WTC11 (cell line): Measurements from ENCODE around the gene CILP2. TPM values are rescaled to one million over a fixed set of nuclear protein-coding genes. Genes with fewer than 3 reads are reported as not detected.

Source experiments
- ATAC-seq: fragments of 200-7000 bp; cut with Tn5 transposase; 2 replicates; pipeline ENCODE4 v1.10.0; 2021; ENCODE audit warnings: mild to moderate bottlenecking, moderate library complexity
- CTCF ChIA-PET: fragments of 300-600 bp; sonication (Branson Sonifier 250); formaldehyde crosslinking; loops from one replicate; lab custom pipeline; 2021; ENCODE audit warnings: antibody characterized with exemption; lab: Charles Lee
- POLR2A ChIA-PET: fragments of 350-600 bp; sonication (Branson Sonifier 250); formaldehyde crosslinking; loops from one replicate; lab custom pipeline; 2021; ENCODE audit warnings: antibody characterized with exemption; lab: Charles Lee
- DNase-seq: peaks from one replicate; pipeline ENCODE4 v3.0.0; 2021; ENCODE audit warnings: low spot score
- H3K27ac Mint-ChIP-seq: 2 replicates; pipeline ENCODE4 v1.8.0; 2021; ENCODE audit warnings: mixed read lengths
- H3K27me3 Mint-ChIP-seq: 2 replicates; pipeline ENCODE4 v1.8.0; 2021; ENCODE audit warnings: low read depth, mild to moderate bottlenecking, moderate library complexity, mixed read lengths
- H3K36me3 Mint-ChIP-seq: 2 replicates; pipeline ENCODE4 v1.8.0; 2021; ENCODE audit warnings: mixed read lengths
- H3K4me1 Mint-ChIP-seq: 2 replicates; pipeline ENCODE4 v1.8.0; 2022; ENCODE audit warnings: mixed read lengths
- H3K4me3 Mint-ChIP-seq: 2 replicates; pipeline ENCODE4 v1.8.0; 2021; ENCODE audit warnings: mild to moderate bottlenecking, moderate library complexity, mixed read lengths
- H3K9me3 Mint-ChIP-seq: 2 replicates; pipeline ENCODE4 v1.8.0; 2021; ENCODE audit warnings: mixed read lengths
- CREB1 ChIP-seq: sonication (generic); formaldehyde crosslinking; IDR thresholded peaks from 2 replicates; pipeline ENCODE4 v1.8.0; 2023; ENCODE audit warnings: mild to moderate bottlenecking, missing genetic modification reagents
- EMX1 ChIP-seq: fragments of 250-450 bp; sonication (Bioruptor Pico); IDR thresholded peaks from 2 replicates; pipeline ENCODE4 v1.8.0; 2021; ENCODE audit warnings: mild to moderate bottlenecking
- GABPB1 ChIP-seq: sonication (generic); formaldehyde crosslinking; IDR thresholded peaks from 2 replicates; pipeline ENCODE4 v1.8.1; 2023; ENCODE audit warnings: mild to moderate bottlenecking, missing genetic modification reagents
- GTF2I ChIP-seq: fragments of 250-450 bp; sonication (Bioruptor Pico); conservative IDR thresholded peaks from 2 replicates; pipeline ENCODE4 v1.4.0; 2021; ENCODE audit warnings: mild to moderate bottlenecking
- JAZF1 ChIP-seq: fragments of 250-450 bp; sonication (Bioruptor Pico); IDR thresholded peaks from 2 replicates; pipeline ENCODE4 v1.9.0; 2021; ENCODE audit warnings: moderate library complexity, mild to moderate bottlenecking, inconsistent platforms
- MYBL2 ChIP-seq: sonication (generic); formaldehyde crosslinking; IDR thresholded peaks from 2 replicates; pipeline ENCODE4 v1.8.1; 2023; ENCODE audit warnings: mild to moderate bottlenecking, moderate library complexity, missing genetic modification reagents
- NR1H2 ChIP-seq: sonication (generic); formaldehyde crosslinking; IDR thresholded peaks from 2 replicates; pipeline ENCODE4 v1.9.0; 2021; ENCODE audit warnings: mild to moderate bottlenecking, moderate library complexity, missing genetic modification reagents
- SOX15 ChIP-seq: fragments of 250-450 bp; sonication (Bioruptor Pico); IDR thresholded peaks from 2 replicates; pipeline ENCODE4 v1.9.0; 2021; ENCODE audit warnings: mild to moderate bottlenecking
- TP53 ChIP-seq: sonication (generic); formaldehyde crosslinking; IDR thresholded peaks from 2 replicates; pipeline ENCODE4 v1.8.1; 2023; ENCODE audit warnings: mild to moderate bottlenecking, missing genetic modification reagents
- total RNA-seq: library from RNA; stranded (reverse); gene quantifications from 3 replicates; pipeline ENCODE4 v1.2.3, GENCODE V29; 2021
- TF ChIP-seq, protein P1 (sequence below): fragments of 250-450 bp; sonication (Bioruptor Pico); IDR thresholded peaks from 2 replicates; pipeline ENCODE4 v1.9.0; 2021; ENCODE audit warnings: moderate library complexity, mild to moderate bottlenecking, inconsistent platforms, borderline replicate concordance
- TF ChIP-seq, protein P2 (sequence below): sonication (generic); formaldehyde crosslinking; IDR thresholded peaks from 2 replicates; pipeline ENCODE4 v1.8.1; 2022; ENCODE audit warnings: mild to moderate bottlenecking, moderate library complexity, missing genetic modification reagents
- TF ChIP-seq, protein P3 (sequence below): sonication (generic); formaldehyde crosslinking; IDR thresholded peaks from 2 replicates; pipeline ENCODE4 v1.8.0; 2023; ENCODE audit warnings: missing genetic modification reagents, mild to moderate bottlenecking, borderline replicate concordance
- TF ChIP-seq, protein P4 (sequence below): sonication (generic); formaldehyde crosslinking; IDR thresholded peaks from 2 replicates; pipeline ENCODE4 v1.8.1; 2023; ENCODE audit warnings: mild to moderate bottlenecking, missing genetic modification reagents, moderate library complexity
- TF ChIP-seq, protein P5 (sequence below): fragments of 250-450 bp; sonication (Bioruptor Pico); IDR thresholded peaks from 2 replicates; pipeline ENCODE4 v1.9.0; 2021; ENCODE audit warnings: mild to moderate bottlenecking
- TF ChIP-seq, protein P6 (sequence below): fragments of 250-450 bp; sonication (Bioruptor Pico); IDR thresholded peaks from 2 replicates; pipeline ENCODE4 v1.9.0; 2021; ENCODE audit warnings: mild to moderate bottlenecking
- TF ChIP-seq, protein P7 (sequence below): sonication (generic); formaldehyde crosslinking; IDR thresholded peaks from 2 replicates; pipeline ENCODE4 v1.8.0; 2022; ENCODE audit warnings: missing genetic modification reagents
- TF ChIP-seq, protein P8 (sequence below): fragments of 250-450 bp; sonication (Bioruptor Pico); IDR thresholded peaks from 2 replicates; pipeline ENCODE4 v1.9.0; 2021; ENCODE audit warnings: mild to moderate bottlenecking, borderline replicate concordance

CILP2 gene
- total RNA-seq, 1 experiment from 2014 or later, result 7.9 TPM

DNA sequence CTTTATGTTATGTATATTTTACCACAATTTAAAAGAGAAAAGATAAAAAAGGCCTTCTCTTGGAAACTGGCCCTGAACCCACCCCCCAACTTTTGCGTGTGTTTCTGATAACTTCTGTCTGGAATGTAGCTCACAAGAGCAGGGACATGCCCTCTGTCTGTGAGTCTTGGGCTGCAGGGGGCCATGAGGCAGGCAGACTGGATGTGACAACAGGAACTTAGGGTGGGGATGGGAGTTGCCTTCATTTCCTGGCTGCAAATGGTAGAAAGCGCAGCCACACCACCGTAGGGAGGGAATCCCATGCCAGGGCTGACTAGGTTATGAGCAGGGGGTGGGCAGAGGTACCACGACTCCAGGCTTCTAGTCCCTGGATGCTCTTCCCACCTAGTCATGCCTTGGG, 21.9 kb downstream of the CILP2 start (continued):
- no peak for TF ChIP-seq GABPB1 (CRISPR knock-in tag)
- TF ChIP-seq, protein P1, sequence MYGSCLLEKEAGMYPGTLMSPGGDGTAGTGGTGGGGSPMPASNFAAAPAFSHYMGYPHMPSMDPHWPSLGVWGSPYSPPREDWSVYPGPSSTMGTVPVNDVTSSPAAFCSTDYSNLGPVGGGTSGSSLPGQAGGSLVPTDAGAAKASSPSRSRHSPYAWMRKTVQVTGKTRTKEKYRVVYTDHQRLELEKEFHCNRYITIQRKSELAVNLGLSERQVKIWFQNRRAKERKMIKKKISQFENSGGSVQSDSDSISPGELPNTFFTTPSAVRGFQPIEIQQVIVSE (CRISPR knock-in tag), result no peak
- no peak for TF ChIP-seq JAZF1 (CRISPR knock-in tag)
- TF ChIP-seq, protein P2, sequence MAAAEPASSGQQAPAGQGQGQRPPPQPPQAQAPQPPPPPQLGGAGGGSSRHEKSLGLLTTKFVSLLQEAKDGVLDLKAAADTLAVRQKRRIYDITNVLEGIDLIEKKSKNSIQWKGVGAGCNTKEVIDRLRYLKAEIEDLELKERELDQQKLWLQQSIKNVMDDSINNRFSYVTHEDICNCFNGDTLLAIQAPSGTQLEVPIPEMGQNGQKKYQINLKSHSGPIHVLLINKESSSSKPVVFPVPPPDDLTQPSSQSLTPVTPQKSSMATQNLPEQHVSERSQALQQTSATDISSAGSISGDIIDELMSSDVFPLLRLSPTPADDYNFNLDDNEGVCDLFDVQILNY (CRISPR knock-in tag), result no peak
- TF ChIP-seq, protein P3, sequence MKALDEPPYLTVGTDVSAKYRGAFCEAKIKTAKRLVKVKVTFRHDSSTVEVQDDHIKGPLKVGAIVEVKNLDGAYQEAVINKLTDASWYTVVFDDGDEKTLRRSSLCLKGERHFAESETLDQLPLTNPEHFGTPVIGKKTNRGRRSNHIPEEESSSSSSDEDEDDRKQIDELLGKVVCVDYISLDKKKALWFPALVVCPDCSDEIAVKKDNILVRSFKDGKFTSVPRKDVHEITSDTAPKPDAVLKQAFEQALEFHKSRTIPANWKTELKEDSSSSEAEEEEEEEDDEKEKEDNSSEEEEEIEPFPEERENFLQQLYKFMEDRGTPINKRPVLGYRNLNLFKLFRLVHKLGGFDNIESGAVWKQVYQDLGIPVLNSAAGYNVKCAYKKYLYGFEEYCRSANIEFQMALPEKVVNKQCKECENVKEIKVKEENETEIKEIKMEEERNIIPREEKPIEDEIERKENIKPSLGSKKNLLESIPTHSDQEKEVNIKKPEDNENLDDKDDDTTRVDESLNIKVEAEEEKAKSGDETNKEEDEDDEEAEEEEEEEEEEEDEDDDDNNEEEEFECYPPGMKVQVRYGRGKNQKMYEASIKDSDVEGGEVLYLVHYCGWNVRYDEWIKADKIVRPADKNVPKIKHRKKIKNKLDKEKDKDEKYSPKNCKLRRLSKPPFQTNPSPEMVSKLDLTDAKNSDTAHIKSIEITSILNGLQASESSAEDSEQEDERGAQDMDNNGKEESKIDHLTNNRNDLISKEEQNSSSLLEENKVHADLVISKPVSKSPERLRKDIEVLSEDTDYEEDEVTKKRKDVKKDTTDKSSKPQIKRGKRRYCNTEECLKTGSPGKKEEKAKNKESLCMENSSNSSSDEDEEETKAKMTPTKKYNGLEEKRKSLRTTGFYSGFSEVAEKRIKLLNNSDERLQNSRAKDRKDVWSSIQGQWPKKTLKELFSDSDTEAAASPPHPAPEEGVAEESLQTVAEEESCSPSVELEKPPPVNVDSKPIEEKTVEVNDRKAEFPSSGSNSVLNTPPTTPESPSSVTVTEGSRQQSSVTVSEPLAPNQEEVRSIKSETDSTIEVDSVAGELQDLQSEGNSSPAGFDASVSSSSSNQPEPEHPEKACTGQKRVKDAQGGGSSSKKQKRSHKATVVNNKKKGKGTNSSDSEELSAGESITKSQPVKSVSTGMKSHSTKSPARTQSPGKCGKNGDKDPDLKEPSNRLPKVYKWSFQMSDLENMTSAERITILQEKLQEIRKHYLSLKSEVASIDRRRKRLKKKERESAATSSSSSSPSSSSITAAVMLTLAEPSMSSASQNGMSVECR (CRISPR knock-in tag), result no peak
- TF ChIP-seq SOX15 (CRISPR knock-in tag), result no peak
- TF ChIP-seq, protein P4, sequence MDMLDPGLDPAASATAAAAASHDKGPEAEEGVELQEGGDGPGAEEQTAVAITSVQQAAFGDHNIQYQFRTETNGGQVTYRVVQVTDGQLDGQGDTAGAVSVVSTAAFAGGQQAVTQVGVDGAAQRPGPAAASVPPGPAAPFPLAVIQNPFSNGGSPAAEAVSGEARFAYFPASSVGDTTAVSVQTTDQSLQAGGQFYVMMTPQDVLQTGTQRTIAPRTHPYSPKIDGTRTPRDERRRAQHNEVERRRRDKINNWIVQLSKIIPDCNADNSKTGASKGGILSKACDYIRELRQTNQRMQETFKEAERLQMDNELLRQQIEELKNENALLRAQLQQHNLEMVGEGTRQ (CRISPR knock-in tag), result no peak
- TF ChIP-seq TP53, result no peak
- TF ChIP-seq, protein P5, sequence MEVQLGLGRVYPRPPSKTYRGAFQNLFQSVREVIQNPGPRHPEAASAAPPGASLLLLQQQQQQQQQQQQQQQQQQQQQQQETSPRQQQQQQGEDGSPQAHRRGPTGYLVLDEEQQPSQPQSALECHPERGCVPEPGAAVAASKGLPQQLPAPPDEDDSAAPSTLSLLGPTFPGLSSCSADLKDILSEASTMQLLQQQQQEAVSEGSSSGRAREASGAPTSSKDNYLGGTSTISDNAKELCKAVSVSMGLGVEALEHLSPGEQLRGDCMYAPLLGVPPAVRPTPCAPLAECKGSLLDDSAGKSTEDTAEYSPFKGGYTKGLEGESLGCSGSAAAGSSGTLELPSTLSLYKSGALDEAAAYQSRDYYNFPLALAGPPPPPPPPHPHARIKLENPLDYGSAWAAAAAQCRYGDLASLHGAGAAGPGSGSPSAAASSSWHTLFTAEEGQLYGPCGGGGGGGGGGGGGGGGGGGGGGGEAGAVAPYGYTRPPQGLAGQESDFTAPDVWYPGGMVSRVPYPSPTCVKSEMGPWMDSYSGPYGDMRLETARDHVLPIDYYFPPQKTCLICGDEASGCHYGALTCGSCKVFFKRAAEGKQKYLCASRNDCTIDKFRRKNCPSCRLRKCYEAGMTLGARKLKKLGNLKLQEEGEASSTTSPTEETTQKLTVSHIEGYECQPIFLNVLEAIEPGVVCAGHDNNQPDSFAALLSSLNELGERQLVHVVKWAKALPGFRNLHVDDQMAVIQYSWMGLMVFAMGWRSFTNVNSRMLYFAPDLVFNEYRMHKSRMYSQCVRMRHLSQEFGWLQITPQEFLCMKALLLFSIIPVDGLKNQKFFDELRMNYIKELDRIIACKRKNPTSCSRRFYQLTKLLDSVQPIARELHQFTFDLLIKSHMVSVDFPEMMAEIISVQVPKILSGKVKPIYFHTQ (CRISPR knock-in tag), result no peak
- no peak for TF ChIP-seq MYBL2 (CRISPR knock-in tag)
- TF ChIP-seq, protein P6, sequence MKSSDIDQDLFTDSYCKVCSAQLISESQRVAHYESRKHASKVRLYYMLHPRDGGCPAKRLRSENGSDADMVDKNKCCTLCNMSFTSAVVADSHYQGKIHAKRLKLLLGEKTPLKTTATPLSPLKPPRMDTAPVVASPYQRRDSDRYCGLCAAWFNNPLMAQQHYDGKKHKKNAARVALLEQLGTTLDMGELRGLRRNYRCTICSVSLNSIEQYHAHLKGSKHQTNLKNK (CRISPR knock-in tag), result no peak
- TF ChIP-seq GTF2I (CRISPR knock-in tag), result no peak
- no peak for TF ChIP-seq EMX1 (CRISPR knock-in tag)

DNA sequence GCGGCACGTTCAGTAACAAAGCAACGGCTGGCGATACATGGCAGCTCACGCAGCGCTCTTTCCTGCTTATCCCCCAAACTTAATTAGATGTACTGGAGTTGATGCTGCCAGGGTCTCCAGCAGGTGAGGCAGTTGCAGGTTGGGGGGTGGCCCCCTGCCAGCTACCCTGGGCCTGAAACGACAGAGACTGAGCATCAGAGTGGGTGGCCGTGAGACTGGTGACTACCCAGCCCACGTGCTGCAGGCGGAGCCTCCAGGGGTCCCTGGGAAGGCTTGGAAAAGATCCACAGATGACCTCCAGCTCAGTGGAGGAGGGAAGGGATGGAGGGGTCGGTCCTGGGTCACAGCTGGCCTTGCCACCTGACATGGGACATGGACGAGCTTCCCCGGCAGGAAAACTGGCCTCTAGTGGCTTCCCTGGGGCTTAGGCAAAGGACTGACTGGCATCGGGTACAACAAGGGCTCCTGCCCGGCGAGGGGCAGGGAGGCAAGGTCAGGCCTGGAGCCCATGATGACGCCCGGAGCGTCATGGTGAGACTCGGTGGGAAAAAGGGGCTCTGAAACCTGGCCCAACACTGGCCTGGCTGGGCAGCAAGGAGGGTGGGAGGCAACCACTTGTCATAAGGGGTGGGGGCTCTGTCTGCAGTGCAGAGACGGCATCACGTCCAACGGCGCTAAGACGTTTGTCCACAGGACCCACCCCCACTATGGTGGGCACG, 24.0 kb downstream of the CILP2 start:
- DNase-seq (no peak), ATAC-seq (no peak)
- ChIA-PET POLR2A (no interaction called here), CTCF (interaction anchor here (1.0 to 3.5 kb wide), 6 partner anchors 8 to 58 kb away, joined by 3 to 18 read pairs (median 7); no protein-coding TSS in a partner anchor)
- Mint-ChIP-seq H3K27ac (no peak overlapping the region), H3K4me1 (peaks cover 10% of the 10 kb centered on the region), H3K27me3 (no peaks in the 10 kb centered on the region), H3K4me3 (no peak overlapping the region), H3K9me3 (peaks cover 4% of the 10 kb centered on the region; the same call in 1 of the 2 replicates), H3K36me3 (peaks cover 5% of the 10 kb centered on the region)
- TF ChIP-seq CREB1 (CRISPR knock-in tag), result no peak
- TF ChIP-seq, protein P7, sequence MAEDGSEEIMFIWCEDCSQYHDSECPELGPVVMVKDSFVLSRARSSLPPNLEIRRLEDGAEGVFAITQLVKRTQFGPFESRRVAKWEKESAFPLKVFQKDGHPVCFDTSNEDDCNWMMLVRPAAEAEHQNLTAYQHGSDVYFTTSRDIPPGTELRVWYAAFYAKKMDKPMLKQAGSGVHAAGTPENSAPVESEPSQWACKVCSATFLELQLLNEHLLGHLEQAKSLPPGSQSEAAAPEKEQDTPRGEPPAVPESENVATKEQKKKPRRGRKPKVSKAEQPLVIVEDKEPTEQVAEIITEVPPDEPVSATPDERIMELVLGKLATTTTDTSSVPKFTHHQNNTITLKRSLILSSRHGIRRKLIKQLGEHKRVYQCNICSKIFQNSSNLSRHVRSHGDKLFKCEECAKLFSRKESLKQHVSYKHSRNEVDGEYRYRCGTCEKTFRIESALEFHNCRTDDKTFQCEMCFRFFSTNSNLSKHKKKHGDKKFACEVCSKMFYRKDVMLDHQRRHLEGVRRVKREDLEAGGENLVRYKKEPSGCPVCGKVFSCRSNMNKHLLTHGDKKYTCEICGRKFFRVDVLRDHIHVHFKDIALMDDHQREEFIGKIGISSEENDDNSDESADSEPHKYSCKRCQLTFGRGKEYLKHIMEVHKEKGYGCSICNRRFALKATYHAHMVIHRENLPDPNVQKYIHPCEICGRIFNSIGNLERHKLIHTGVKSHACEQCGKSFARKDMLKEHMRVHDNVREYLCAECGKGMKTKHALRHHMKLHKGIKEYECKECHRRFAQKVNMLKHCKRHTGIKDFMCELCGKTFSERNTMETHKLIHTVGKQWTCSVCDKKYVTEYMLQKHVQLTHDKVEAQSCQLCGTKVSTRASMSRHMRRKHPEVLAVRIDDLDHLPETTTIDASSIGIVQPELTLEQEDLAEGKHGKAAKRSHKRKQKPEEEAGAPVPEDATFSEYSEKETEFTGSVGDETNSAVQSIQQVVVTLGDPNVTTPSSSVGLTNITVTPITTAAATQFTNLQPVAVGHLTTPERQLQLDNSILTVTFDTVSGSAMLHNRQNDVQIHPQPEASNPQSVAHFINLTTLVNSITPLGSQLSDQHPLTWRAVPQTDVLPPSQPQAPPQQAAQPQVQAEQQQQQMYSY (CRISPR knock-in tag), result no peak
- no peak for TF ChIP-seq MYBL2 (CRISPR knock-in tag)
- no peak for TF ChIP-seq NR1H2 (CRISPR knock-in tag)
- TF ChIP-seq, protein P8, sequence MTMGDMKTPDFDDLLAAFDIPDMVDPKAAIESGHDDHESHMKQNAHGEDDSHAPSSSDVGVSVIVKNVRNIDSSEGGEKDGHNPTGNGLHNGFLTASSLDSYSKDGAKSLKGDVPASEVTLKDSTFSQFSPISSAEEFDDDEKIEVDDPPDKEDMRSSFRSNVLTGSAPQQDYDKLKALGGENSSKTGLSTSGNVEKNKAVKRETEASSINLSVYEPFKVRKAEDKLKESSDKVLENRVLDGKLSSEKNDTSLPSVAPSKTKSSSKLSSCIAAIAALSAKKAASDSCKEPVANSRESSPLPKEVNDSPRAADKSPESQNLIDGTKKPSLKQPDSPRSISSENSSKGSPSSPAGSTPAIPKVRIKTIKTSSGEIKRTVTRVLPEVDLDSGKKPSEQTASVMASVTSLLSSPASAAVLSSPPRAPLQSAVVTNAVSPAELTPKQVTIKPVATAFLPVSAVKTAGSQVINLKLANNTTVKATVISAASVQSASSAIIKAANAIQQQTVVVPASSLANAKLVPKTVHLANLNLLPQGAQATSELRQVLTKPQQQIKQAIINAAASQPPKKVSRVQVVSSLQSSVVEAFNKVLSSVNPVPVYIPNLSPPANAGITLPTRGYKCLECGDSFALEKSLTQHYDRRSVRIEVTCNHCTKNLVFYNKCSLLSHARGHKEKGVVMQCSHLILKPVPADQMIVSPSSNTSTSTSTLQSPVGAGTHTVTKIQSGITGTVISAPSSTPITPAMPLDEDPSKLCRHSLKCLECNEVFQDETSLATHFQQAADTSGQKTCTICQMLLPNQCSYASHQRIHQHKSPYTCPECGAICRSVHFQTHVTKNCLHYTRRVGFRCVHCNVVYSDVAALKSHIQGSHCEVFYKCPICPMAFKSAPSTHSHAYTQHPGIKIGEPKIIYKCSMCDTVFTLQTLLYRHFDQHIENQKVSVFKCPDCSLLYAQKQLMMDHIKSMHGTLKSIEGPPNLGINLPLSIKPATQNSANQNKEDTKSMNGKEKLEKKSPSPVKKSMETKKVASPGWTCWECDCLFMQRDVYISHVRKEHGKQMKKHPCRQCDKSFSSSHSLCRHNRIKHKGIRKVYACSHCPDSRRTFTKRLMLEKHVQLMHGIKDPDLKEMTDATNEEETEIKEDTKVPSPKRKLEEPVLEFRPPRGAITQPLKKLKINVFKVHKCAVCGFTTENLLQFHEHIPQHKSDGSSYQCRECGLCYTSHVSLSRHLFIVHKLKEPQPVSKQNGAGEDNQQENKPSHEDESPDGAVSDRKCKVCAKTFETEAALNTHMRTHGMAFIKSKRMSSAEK (CRISPR knock-in tag), result no peak
